Raji (cell line): Measurements from ENCODE around the gene RNASE7.

Source experiments
- POLR2A ChIP-seq: IDR thresholded peaks from 2 replicates; pipeline ENCODE4 v1.6.1; 2011; ENCODE audit warnings: low read depth, low read length, control low read depth; ENCODE audit not compliant: insufficient read depth

Gene RNASE7

DNA sequence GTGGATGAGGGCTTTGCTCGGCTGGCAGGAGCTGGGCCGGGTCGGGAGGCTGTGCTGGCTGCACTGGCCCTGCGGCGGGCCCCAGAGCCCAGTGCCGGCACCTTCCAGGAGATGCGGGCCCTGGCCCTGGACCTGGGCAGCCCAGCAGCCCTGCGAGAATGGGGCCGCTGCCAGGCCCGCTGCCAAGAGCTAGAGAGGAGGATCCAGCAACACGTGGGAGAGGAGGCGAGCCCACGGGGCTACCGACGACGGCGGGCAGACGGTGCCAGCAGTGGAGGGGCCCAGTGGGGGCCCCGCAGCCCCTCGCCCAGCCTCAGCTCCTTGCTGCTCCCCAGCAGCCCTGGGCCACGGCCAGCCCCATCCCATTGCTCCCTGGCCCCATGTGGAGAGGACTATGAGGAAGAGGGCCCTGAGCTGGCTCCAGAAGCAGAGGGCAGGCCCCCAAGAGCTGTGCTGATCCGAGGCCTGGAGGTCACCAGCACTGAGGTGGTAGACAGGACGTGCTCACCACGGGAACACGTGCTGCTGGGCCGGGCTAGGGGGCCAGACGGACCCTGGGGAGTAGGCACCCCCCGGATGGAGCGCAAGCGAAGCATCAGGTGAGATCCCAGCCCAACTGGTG is 39.5 kb downstream of the RNASE7 start:
- no peak for TF ChIP-seq POLR2A

DNA sequence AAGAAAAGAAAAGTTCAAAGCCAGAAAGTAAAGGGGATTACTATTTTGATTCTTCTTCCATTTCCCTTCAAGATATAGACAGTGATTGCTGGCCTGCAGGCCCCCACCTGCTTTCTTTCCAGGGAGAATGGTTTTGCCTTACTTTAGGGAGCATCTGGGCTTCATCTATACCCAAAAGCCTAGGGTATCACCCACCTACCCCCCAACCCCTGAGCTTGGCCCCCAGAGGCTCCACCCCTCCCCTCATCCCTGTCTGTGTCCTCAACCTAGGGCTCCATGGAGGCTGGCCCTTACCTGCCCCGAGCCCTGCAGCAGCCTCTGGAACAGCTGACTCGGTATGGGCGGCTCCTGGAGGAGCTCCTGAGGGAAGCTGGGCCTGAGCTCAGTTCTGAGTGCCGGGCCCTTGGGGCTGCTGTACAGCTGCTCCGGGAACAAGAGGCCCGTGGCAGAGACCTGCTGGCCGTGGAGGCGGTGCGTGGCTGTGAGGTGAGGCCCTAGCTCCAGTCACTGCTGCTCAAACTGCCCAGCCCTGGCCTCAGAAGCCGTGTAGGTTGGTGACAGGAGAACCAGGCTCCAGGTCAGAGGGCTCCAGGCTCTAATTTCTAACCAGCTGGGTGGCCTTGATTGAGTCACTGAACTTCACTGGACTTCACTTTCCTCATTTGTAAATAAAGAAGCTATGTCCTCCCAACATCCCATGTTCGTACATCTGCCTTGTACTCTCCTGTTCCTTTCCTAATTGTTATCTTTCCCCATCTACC is 41.6 kb downstream of the RNASE7 start:
- TF ChIP-seq POLR2A = no peak

DNA sequence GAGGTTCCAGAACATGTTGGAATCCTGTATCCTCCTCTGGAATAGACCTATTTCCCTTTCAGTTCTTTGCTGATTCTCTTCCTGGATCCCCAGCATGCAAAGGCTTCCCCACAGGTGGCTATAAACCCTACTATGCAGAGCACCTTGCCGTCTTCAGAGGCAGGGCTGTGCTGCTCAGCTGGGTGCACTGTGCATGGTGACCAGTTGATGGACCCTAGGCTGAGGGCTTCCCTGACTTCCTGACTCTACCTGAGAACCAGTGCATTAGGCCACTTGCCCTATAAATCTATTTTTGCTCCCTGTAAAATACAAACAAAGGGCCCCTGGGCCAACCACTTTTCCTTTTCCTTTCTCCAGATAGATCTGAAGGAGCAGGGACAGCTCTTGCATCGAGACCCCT is 42.2 kb downstream of the RNASE7 start:
- TF ChIP-seq POLR2A = no peak

GRCh38 chr14:21084998-21085853 is 43.1 kb downstream of the RNASE7 start:
- no peak for TF ChIP-seq POLR2A

DNA sequence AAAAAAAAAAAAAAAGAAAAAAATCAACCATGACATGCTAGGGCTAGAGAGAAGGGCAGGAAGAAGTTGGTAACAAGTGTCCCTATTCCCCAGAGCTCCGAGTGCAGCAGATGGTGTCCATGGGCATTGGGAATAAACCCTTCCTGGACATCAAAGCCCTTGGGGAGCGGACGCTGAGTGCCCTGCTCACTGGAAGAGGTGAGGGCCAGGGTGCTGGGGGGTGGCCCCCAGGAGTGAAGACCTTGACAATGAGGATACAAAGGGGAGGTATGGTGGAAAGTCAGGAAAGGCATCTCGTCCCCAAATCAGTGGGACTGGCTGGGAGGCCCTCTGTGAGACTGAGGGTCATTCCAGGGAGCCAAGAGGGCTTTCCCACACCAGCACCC is 44.7 kb downstream of the RNASE7 start:
- no peak for TF ChIP-seq POLR2A

- TF ChIP-seq POLR2A = no peak
Observed at GRCh38 chr14:21087294-21088091, 45.3 kb downstream of the RNASE7 start.

GRCh38 chr14:21088687-21089086 is 46.5 kb downstream of the RNASE7 start:
- TF ChIP-seq POLR2A = no peak

DNA sequence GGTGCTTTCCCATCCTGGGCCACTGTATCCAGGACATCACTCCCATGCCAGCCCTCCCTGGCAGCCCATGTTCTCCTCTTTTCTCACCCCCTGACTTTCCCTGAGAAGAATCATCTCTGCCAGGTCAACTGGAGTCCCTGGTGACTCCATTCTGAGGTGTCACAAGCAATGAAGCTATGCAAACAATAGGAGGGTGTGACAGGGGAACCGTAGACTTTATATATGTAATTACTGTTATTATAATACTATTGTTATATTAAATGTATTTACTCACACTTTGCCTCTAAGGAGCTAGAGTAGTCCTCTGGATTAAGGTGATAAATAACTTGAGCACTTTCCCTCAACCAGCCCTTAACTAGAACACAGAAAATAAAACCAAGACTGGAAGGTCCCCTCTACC is 47.1 kb downstream of the RNASE7 start:
- no peak for TF ChIP-seq POLR2A

- TF ChIP-seq POLR2A = no peak
Observed at GRCh38 chr14:21089877-21090193, 47.7 kb downstream of the RNASE7 start.

DNA sequence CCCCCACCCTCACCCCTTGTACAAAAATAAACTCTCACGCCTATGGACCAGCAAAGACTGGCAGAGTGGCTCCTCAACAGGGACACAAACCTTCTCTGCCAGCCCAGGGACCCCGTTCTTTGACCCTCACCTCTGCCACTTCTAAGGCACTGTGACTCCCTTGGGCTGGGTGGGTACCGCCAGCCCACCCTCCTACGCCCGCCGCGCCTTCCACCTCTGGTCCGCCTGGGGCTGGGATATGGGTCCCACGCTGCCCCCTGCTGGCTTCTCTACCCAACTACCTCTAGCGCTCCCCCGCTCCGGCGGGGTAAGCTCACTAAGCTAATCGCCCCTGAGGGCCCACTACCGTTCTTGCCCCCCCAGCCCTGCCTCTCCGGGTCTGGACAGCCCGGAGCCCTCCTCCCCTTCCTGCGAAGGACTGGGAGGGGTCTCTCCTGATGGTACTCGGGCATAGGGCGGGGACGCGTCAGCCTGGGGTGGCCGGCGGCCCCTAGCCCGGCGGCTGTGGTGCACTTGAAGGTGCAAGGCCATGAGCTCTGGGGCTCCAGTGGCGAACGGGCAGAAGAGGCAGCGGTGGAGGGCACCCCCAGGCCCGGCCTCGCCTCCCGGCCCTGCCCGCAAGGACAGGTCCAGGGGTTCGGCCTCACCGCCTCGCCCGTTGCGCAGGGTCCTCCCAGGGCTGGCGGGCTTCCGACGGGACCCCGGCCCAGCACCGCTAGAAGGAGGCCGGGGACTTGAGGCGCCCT is 48.2 kb downstream of the RNASE7 start:
- TF ChIP-seq POLR2A = no peak

DNA sequence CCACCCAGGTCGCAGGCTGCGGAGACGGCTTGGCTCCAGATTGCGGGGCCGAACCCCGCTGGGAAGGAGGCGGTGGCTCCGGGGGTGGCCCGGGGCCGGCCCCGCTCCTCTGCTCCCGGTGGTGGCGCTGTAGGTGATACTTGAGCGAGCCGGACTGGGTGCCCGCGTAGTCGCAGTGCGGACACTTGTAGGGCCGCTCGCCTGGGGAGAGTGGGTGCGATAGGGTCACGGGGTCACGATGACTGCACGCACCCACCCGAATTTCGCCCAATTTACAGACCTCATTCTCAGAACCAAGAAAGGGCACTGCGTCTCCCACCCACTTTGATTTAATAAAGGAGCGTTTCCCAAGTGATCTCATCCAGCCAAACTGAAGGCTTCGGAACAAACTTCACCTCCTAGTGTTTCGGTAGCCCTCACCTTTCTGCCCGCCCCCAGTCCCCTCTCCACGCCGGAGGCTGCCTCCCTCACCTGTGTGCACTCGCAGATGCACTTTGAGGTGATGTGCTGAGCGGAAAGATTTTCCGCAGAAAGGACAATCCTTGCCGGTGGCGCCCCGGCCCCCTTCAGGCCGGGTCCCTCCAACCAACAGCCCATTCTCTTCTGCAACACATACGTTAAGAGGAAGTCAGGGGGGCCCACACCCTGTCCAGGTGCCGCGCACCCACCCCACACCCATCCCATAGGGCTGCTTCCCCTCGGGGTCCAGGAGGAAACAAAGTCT is 48.9 kb downstream of the RNASE7 start:
- TF ChIP-seq POLR2A = no peak

GRCh38 chr14:21091821-21092272 is 49.7 kb downstream of the RNASE7 start:
- TF ChIP-seq POLR2A = no peak

DNA sequence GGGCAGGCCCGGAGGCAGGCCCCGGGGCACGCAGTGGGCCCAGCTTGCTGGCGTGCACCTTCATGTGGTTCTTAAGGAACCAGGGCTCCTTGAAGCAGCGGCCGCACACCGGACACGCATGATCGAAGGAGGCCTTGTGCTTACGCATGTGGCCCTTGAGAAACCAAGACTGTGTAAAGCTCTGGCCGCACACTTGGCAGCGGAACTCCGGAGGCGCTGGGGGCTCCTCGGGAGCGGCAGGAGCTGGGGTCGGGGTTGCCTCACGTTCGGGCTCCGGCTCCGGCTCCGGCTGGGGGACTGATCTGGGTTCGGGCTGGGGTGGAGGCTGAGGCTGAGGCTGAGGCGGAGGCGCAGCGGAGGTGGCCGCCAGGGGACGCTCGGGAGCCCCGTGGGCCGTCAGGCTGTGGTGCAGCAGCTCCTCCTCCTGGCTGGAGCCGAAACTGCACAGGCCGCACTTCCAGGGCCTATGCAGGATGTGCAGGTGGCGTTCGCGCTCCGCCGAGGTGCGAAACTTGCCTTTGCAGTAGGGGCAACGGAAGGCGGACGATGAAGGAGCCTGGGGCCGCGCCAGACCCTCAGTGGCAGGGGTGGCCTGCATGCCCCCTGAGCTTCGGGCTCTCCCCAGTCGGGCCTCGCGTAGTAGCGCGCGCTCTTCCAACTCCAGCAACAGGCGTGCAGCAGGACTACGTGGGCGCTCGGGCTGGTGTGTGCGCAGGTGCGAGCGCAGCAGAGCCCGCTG is 50.3 kb downstream of the RNASE7 start:
- TF ChIP-seq POLR2A = no peak
